Measurements from ENCODE around the gene SURF4. TPM values are rescaled to one million over a fixed set of nuclear protein-coding genes. Genes with fewer than 3 reads are reported as not detected.
"Not testable (repeated sequence)": the region's sequence is repeated elsewhere in the genome, so short reads cannot be mapped to it uniquely, and the experiment has no call there.

The SURF4 gene
- total RNA-seq, 1 donor from 2014 or later, result 57.0 TPM

- H3K36me3 Mint-ChIP-seq (ENCODE audit: low read depth), result no peaks in the 10 kb centered on the region
- CTCF ChIA-PET, result no interaction called here
- intact Hi-C loops (cut with micrococcal nuclease), result no loop called here
- DNase-seq, result no peak
- peaks cover 13% of the 10 kb centered on the region for H3K27me3 Mint-ChIP-seq
- no peaks in the 10 kb centered on the region for H3K9me3 Mint-ChIP-seq
- H3K27ac Mint-ChIP-seq, result no peak overlapping the region
- TF ChIP-seq, protein P1, sequence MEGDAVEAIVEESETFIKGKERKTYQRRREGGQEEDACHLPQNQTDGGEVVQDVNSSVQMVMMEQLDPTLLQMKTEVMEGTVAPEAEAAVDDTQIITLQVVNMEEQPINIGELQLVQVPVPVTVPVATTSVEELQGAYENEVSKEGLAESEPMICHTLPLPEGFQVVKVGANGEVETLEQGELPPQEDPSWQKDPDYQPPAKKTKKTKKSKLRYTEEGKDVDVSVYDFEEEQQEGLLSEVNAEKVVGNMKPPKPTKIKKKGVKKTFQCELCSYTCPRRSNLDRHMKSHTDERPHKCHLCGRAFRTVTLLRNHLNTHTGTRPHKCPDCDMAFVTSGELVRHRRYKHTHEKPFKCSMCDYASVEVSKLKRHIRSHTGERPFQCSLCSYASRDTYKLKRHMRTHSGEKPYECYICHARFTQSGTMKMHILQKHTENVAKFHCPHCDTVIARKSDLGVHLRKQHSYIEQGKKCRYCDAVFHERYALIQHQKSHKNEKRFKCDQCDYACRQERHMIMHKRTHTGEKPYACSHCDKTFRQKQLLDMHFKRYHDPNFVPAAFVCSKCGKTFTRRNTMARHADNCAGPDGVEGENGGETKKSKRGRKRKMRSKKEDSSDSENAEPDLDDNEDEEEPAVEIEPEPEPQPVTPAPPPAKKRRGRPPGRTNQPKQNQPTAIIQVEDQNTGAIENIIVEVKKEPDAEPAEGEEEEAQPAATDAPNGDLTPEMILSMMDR (IDR thresholded peaks at IDR 0.05), result no peak
- H3K4me3 Mint-ChIP-seq, result no peak overlapping the region
- ATAC-seq (ENCODE audit: low read depth), result no peak
- POLR2A ChIA-PET, result no interaction called here
- no peaks in the 10 kb centered on the region for H3K4me1 Mint-ChIP-seq
These were observed 17.5 kb upstream of the SURF4 start for GRCh38 chr9:133393399-133393798.

DNA sequence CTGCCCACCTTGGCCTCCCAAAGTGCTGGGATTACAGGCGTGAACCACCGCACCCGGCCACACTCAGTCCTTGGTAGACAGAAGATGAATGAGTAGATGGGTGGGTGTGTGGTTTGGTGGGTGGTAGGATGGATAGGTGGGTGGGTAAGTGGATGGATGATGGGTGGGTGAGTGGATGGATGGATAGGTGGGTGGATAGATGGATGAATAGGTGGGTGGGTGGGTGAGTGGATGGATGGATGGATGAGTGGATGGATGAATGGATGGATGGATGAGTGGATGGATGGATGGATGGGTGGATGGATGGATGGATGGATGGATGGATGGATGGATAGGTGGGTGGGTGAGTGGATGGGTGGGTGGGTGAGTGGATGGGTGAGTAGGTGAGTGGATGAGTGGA lies 16.4 kb upstream of the SURF4 start:
- H3K27ac Mint-ChIP-seq; POLR2A ChIA-PET; H3K36me3 Mint-ChIP-seq (ENCODE audit: low read depth); H3K4me3 Mint-ChIP-seq; CTCF ChIA-PET; H3K4me1 Mint-ChIP-seq; H3K9me3 Mint-ChIP-seq; intact Hi-C loops (cut with micrococcal nuclease); ATAC-seq (ENCODE audit: low read depth); DNase-seq: not testable (repeated sequence)
- peaks cover 13% of the 10 kb centered on the region for H3K27me3 Mint-ChIP-seq

DNA sequence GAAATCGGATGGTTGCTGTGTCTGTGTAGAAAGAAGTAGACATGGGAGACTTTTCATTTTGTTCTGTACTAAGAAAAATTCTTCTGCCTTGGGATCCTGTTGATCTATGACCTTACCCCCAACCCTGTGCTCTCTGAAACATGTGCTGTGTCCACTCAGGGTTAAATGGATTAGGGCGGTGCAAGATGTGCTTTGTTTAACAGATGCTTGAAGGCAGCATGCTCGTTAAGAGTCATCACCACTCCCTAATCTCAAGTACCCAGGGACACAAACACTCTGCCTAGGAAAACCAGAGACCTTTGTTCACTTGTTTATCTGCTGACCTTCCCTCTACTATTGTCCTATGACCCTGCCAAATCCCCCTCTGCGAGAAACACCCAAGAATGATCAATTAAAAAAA lies 15.6 kb upstream of the SURF4 start:
- H3K27ac Mint-ChIP-seq; H3K9me3 Mint-ChIP-seq; ATAC-seq (ENCODE audit: low read depth); H3K4me3 Mint-ChIP-seq; POLR2A ChIA-PET; H3K4me1 Mint-ChIP-seq; H3K36me3 Mint-ChIP-seq (ENCODE audit: low read depth); intact Hi-C loops (cut with micrococcal nuclease); DNase-seq; CTCF ChIA-PET: not testable (repeated sequence)
- H3K27me3 Mint-ChIP-seq, result peaks cover 13% of the 10 kb centered on the region

GRCh38 chr9:133390713-133391112 lies 14.9 kb upstream of the SURF4 start:
- Mint-ChIP-seq H3K27ac (no peak overlapping the region), H3K36me3 (ENCODE audit: low read depth) (no peaks in the 10 kb centered on the region), H3K27me3 (peaks cover 13% of the 10 kb centered on the region), H3K4me1 (no peaks in the 10 kb centered on the region), H3K9me3 (no peaks in the 10 kb centered on the region), H3K4me3 (no peak overlapping the region)
- ATAC-seq (ENCODE audit: low read depth) (no peak), DNase-seq (no peak)
- intact Hi-C loops (cut with micrococcal nuclease), result no loop called here
- ChIA-PET POLR2A (no interaction called here), CTCF (interaction anchor here (0.7 kb wide), 1 partner anchor 398 kb away, joined by 3 read pairs; no protein-coding TSS in a partner anchor)
- TF ChIP-seq, protein P1 (IDR thresholded peaks at IDR 0.05), result no peak

DNA sequence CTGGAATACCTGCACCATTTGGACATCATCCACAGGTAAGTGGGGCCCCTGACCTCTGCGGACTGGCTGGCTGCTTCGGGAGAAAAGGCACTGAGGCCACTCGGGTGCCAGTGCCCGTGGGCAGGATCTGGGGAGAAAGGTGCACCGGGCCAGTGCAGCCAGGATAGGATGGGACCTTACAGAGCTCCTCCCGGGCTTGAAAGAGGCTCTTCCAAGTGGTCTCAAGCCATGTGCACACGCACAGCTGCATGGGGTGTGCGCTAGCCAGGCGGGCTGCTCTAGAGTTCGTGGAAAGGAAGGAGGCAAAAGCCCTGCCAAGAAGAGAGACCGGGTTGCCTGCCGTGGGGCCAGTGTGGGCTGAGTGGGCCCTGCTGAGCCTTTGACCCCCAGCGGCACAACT lies 13.7 kb upstream of the SURF4 start:
- Mint-ChIP-seq H3K9me3 (no peaks in the 10 kb centered on the region), H3K36me3 (ENCODE audit: low read depth) (no peaks in the 10 kb centered on the region), H3K4me3 (no peak overlapping the region), H3K27ac (no peak overlapping the region), H3K27me3 (peaks cover 13% of the 10 kb centered on the region), H3K4me1 (no peaks in the 10 kb centered on the region)
- TF ChIP-seq, protein P1 (IDR thresholded peaks at IDR 0.05), result no peak
- ChIA-PET POLR2A (no interaction called here), CTCF (no interaction called here)
- DNase-seq (no peak), ATAC-seq (ENCODE audit: low read depth) (no peak)
- intact Hi-C loops (cut with micrococcal nuclease), result no loop called here

DNA sequence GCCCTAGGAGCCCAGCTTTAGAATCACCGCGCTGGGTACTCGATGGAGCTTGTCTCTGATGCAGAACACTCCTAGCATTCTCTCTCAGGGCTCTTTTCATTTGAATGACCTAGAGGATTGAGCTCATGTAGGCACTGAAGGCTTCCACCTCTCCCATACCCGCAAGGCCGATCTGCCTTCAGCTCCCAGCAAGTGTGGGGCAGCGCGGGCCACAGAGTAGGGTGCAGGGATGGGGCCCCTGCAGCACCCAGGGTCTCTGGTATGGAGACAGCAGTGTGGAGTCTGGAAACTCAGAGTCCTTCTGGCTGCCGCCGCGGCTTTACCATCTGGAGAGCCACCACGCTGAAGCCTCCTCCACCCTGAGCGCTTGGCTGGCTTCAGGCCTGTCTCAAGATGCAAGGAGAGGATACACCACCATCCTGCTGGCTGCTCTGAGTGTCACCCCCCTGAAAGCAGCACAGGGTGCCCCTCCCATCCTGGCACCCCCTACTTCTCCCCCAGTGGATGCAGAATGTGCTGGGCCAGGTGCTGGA lies 13.2 kb upstream of the SURF4 start:
- POLR2A ChIA-PET, result no interaction called here
- peaks cover 13% of the 10 kb centered on the region for H3K27me3 Mint-ChIP-seq
- CTCF ChIA-PET, result no interaction called here
- TF ChIP-seq, protein P1 (IDR thresholded peaks at IDR 0.05), result no peak
- no peaks in the 10 kb centered on the region for H3K36me3 Mint-ChIP-seq (ENCODE audit: low read depth)
- ATAC-seq (ENCODE audit: low read depth), result no peak
- H3K9me3 Mint-ChIP-seq, result no peaks in the 10 kb centered on the region
- H3K4me3 Mint-ChIP-seq, result no peak overlapping the region
- intact Hi-C loops (cut with micrococcal nuclease), result no loop called here
- no peak overlapping the region for H3K27ac Mint-ChIP-seq
- DNase-seq, result no peak
- H3K4me1 Mint-ChIP-seq, result no peaks in the 10 kb centered on the region

All from activated B cell treated with CpG ODN at 0.5 μM for 24 hours (primary cell).